ENCODE measurements around the gene TENM3.

- no peak for TF ChIP-seq CTCF (IDR thresholded peaks at IDR 0.05; ENCODE audit: low read depth, low read length, poor library complexity, severe bottlenecking)
- TF ChIP-seq EZH2phosphoT487 (IDR thresholded peaks at IDR 0.05; ENCODE audit: borderline replicate concordance, low read length) = no peak
Observed at GRCh38 chr4:182624281-182624680, 381.1 kb downstream of the TENM3 start.
